ENCODE results near the gene PACS2. TPM values are rescaled to one million over a fixed set of nuclear protein-coding genes. Genes with fewer than 3 reads are reported as not detected.

PACS2 gene
- total and polyA plus RNA-seq, 2 experiments from 2014 or later: 41.1 to 54.5 TPM

DNA sequence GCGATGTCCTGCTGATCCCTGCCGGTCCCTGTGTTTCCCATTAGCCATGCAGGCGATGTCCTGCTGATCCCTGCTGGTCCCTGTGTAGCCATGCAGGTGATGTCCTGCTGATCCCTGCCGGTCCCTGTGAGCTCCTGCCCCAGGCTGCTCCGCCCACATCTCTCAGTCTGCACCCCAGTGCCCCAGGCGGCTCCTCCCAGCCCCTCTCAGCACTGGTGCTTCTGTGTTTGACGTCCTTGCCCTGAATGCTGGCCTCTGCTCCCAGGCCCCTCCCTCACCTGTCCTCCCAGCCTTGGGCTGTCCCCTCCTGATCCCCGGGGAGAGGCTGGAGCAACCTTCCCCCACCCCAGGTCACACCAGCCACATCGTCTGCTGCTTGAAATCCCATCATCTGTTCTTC, 42.4 kb downstream of the PACS2 start:
- H3K9me3 ChIP-seq (ENCODE audit: low read depth): no peaks in the 10 kb centered on the region
- no peak for DNase-seq (ENCODE audit: low spot score)
- H2AFZ ChIP-seq: no peak overlapping the region
- H3K4me3 ChIP-seq: no peak overlapping the region
- H3K36me3 ChIP-seq (replicated peaks; ENCODE audit: insufficient read depth, low read depth): no peaks in the 10 kb centered on the region
- WGBS (ENCODE audit: low lambda C conversion rate, missing lambda C conversion rate): 83% methylated on average over 9 of the region's 9 CpGs
- H3K4me2 ChIP-seq: no peak overlapping the region
- H3K27ac ChIP-seq: no peak overlapping the region
- TF ChIP-seq, protein P1, sequence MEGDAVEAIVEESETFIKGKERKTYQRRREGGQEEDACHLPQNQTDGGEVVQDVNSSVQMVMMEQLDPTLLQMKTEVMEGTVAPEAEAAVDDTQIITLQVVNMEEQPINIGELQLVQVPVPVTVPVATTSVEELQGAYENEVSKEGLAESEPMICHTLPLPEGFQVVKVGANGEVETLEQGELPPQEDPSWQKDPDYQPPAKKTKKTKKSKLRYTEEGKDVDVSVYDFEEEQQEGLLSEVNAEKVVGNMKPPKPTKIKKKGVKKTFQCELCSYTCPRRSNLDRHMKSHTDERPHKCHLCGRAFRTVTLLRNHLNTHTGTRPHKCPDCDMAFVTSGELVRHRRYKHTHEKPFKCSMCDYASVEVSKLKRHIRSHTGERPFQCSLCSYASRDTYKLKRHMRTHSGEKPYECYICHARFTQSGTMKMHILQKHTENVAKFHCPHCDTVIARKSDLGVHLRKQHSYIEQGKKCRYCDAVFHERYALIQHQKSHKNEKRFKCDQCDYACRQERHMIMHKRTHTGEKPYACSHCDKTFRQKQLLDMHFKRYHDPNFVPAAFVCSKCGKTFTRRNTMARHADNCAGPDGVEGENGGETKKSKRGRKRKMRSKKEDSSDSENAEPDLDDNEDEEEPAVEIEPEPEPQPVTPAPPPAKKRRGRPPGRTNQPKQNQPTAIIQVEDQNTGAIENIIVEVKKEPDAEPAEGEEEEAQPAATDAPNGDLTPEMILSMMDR (IDR thresholded peaks at IDR 0.05; ENCODE audit: poor library complexity): no peak
- TF ChIP-seq EZH2phosphoT487 (IDR thresholded peaks at IDR 0.05; ENCODE audit: low read depth, severe bottlenecking, unreplicated experiment): no peak
- no peak for TF ChIP-seq EZH2 (IDR thresholded peaks at IDR 0.05; ENCODE audit: borderline replicate concordance)
- H3K4me1 ChIP-seq (ENCODE audit: insufficient read depth): no peaks in the 10 kb centered on the region
- no peaks in the 10 kb centered on the region for H3K9me2 ChIP-seq (replicated peaks; ENCODE audit: insufficient read depth)
- H3K27me3 ChIP-seq: no peaks in the 10 kb centered on the region
- H3K79me2 ChIP-seq: no peaks in the 10 kb centered on the region
- peaks cover 3% of the 10 kb centered on the region for H4K20me1 ChIP-seq (ENCODE audit: insufficient read depth, poor library complexity, severe bottlenecking)

DNA sequence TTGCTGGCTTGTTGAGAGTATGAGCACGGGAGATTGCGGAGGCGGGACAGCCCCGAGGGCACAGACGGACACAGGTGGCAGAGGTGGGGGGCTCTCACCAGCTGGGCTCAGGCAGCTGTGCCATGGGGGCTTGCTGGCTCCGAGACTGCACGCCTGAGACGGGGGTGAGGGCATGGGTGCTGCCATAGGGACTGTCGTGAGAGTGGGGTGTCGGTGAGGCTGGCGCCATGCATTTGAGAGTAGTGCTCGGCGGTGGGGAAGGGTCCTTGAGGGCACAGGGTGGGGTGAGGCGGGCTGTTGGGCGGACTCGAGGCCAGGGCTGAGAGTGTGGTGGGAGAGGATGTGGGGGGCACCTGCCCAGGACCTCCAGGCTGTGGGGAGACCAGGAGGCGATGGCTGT, 43.1 kb downstream of the PACS2 start:
- Histone ChIP-seq H3K27me3 (no peaks in the 10 kb centered on the region), H3K4me3 (no peak overlapping the region), H3K79me2 (no peaks in the 10 kb centered on the region), H4K20me1 (ENCODE audit: insufficient read depth, poor library complexity, severe bottlenecking) (peaks cover under 1% of the 10 kb centered on the region), H3K36me3 (replicated peaks; ENCODE audit: insufficient read depth, low read depth) (no peaks in the 10 kb centered on the region), H3K27ac (no peak overlapping the region), H3K4me2 (no peak overlapping the region), H3K9me2 (replicated peaks; ENCODE audit: insufficient read depth) (no peaks in the 10 kb centered on the region), H3K9me3 (ENCODE audit: low read depth) (no peaks in the 10 kb centered on the region), H2AFZ (no peak overlapping the region), H3K4me1 (ENCODE audit: insufficient read depth) (no peaks in the 10 kb centered on the region)
- DNase-seq (ENCODE audit: low spot score): no peak
- 96% methylated on average over 17 of the region's 17 CpGs for WGBS (ENCODE audit: low lambda C conversion rate, missing lambda C conversion rate)
- TF ChIP-seq, protein P1 (IDR thresholded peaks at IDR 0.05; ENCODE audit: poor library complexity): no peak

DNA sequence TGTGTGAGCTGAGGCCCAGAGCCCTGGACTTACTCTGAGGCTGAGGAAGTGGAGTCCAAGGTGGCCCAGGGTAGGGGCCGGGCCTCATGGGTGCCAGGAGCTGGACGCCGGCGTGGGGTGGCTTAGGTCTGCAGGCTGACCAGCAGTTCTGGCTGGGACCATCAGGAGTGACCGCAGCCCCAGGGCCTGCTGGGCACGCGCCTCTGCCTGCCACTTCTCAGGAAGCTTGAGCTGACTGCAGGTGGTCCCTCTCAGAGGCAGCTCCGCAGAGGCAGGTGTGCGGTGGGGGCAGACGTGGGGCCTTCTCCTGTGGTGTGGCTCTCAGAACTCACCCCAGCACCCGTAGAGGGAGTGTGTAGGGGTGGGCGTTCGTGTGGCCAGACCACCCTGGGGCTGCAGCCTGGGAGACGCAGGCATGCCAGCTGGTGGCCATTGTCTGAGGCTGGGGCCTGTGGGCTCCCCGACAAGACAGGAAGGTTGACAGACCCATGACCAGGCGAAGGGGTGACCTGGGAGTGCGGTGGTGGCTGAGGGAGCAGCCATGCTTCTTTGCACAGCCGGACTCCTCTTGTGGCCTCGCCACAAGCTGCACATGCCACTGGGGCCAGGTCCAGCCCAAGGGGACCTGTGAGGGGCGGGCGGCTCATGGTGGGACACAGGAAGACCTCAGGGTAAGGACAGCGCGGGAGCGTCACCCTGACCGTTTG, 43.7 kb downstream of the PACS2 start:
- Histone ChIP-seq H3K4me2 (no peak overlapping the region), H3K79me2 (no peaks in the 10 kb centered on the region), H3K27ac (no peak overlapping the region), H2AFZ (no peak overlapping the region), H3K9me3 (ENCODE audit: low read depth) (no peaks in the 10 kb centered on the region), H3K9me2 (replicated peaks; ENCODE audit: insufficient read depth) (no peaks in the 10 kb centered on the region), H4K20me1 (ENCODE audit: insufficient read depth, poor library complexity, severe bottlenecking) (no peaks in the 10 kb centered on the region), H3K27me3 (no peaks in the 10 kb centered on the region), H3K4me3 (no peak overlapping the region), H3K4me1 (ENCODE audit: insufficient read depth) (no peaks in the 10 kb centered on the region), H3K36me3 (replicated peaks; ENCODE audit: insufficient read depth, low read depth) (no peaks in the 10 kb centered on the region)
- TF ChIP-seq, protein P1 (IDR thresholded peaks at IDR 0.05; ENCODE audit: poor library complexity): no peak
- TF ChIP-seq EZH2 (IDR thresholded peaks at IDR 0.05; ENCODE audit: borderline replicate concordance) (no peak), EZH2phosphoT487 (IDR thresholded peaks at IDR 0.05; ENCODE audit: low read depth, severe bottlenecking, unreplicated experiment) (no peak)
- DNase-seq (ENCODE audit: low spot score): no peak
- WGBS (ENCODE audit: low lambda C conversion rate, missing lambda C conversion rate): 96% methylated on average over 25 of the region's 25 CpGs
